Gastrocnemius medialis (tissue), 4 donors: Measurements from ENCODE around the gene MAD2L1BP. TPM values are rescaled to one million over a fixed set of nuclear protein-coding genes. Genes with fewer than 3 reads are reported as not detected.
"Not testable (repeated sequence)": the region's sequence is repeated elsewhere in the genome, so short reads cannot be mapped to it uniquely, and the experiment has no call there.

Experiments
- ATAC-seq, 2 donors: fragments of 150-250 bp; one replicate each; pipeline ENCODE4 v1.9.1; 2016
- DNase-seq, 2 donors: peaks; one replicate each; pipeline ENCODE4 v3.0.0-alpha.2; 2019
- H3K27ac ChIP-seq, 4 donors: fragments of 200-600 bp; sonication (generic); 1 replicate in 1 of 4; 2 replicates in 3 of 4; pipeline ENCODE4 v1.5.1; 2016 to 2018; ENCODE audit warnings: mild to moderate bottlenecking in 2 of 4, moderate library complexity in 1 of 4
- H3K27me3 ChIP-seq, 3 donors: fragments of 200-600 bp; sonication (generic) in 2 of 3; 1 replicate in 1 of 3; 2 replicates in 2 of 3; pipeline versions ENCODE4 v1.5.1 to v1.6.0; 2016 to 2019; ENCODE audit warnings: mild to moderate bottlenecking in 1 of 3, moderate library complexity in 1 of 3
- H3K36me3 ChIP-seq, 2 donors: fragments of 200-600 bp; sonication (generic) in 1 of 2; one replicate each; pipeline ENCODE4 v1.5.1; 2017 to 2018
- H3K4me1 ChIP-seq, 2 donors: fragments of 200-600 bp; sonication (generic) in 1 of 2; one replicate each; pipeline ENCODE4 v1.5.1; 2016 to 2017; ENCODE audit warnings: mild to moderate bottlenecking in 2 of 2
- H3K4me3 ChIP-seq, 4 donors: fragments of 200-600 bp; sonication (generic) in 3 of 4; 1 replicate in 1 of 4; 2 replicates in 3 of 4; pipeline ENCODE4 v1.5.1; 2016 to 2019; ENCODE audit warnings: mild to moderate bottlenecking in 2 of 4
- H3K9me3 ChIP-seq, 3 donors: fragments of 200-600 bp; sonication (generic) in 2 of 3; 1 replicate in 1 of 3; 2 replicates in 2 of 3; pipeline ENCODE4 v1.5.1; 2016 to 2019
- POLR2A ChIP-seq, 2 donors: fragments of 450-650 bp; IDR thresholded peaks; one replicate each; pipeline ENCODE4 v1.6.1; 2017; ENCODE audit warnings: antibody characterized with exemption in 2 of 2, mild to moderate bottlenecking in 2 of 2, moderate library complexity in 2 of 2
- in situ Hi-C, 4 donors: fragments of 200-750 bp; cut with MboI; loops; one replicate each; pipeline versions ENCODE4 v1.15.0 to v1.8.0; 2017; ENCODE audit warnings: low sequenced_read_pairs in 4 of 4
- intact Hi-C: fragments of 100-400 bp; cut with DNase I; formaldehyde crosslinking; loops from one replicate; pipeline ENCODE4 v1.15.1; 2023; ENCODE audit warnings: low total_unique reads
- total RNA-seq, 4 donors: library from RNA; depleted of rRNA; stranded (reverse); fragments of >200 nt; gene quantifications; one replicate each; pipeline versions ENCODE4 v1.1.0 to v1.2.3, GENCODE V29; 2016
- TF ChIP-seq, protein P1 (sequence below), 5 experiments: fragments of 450-650 bp in 3 of 5; fragments of 200-600 bp in 2 of 5; sonication (generic) in 2 of 5; IDR thresholded peaks in 4 of 5; conservative IDR thresholded peaks in 1 of 5; 1 replicate in 4 of 5; 2 replicates in 1 of 5; pipeline ENCODE4 v1.5.1; 2016 to 2019; ENCODE audit warnings: antibody characterized with exemption in 5 of 5, mild to moderate bottlenecking in 3 of 5, moderate library complexity in 3 of 5

MAD2L1BP gene
- total RNA-seq, 4 donors from 2014 or later: 25.1 to 55.4 (median 25.2) TPM

DNA sequence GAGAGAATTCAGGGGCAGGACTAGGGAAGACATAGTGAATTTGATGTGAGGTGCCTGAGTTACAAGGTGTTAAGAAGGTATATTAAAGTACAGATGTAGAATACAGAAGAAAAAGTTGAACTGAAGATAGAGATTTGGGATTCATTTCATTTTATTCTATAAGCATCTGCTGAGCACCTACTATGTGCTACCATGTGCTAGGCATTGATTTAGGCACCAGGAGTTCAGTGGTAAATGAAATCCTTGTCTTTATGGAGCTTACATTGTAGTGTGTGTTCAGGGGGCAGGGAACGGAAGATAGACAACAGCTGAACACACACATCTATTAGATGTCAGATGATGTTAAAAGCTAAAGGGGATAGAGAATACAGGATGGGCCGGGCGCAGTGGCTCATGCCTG is 12.0 kb downstream of the MAD2L1BP start:
- H3K27ac ChIP-seq: no peak overlapping the region
- H3K36me3 ChIP-seq: peaks cover 0 to 3% of the 10 kb centered on the region in 2 donors
- no peak overlapping the region for H3K4me3 ChIP-seq
- in situ Hi-C loops (no loop called here), intact Hi-C loops (no loop called here)
- no peaks in the 10 kb centered on the region for H3K9me3 ChIP-seq
- DNase-seq (no peak), ATAC-seq (no peak)
- no peak for TF ChIP-seq POLR2A (IDR thresholded peaks at IDR 0.05)
- TF ChIP-seq, protein P1, sequence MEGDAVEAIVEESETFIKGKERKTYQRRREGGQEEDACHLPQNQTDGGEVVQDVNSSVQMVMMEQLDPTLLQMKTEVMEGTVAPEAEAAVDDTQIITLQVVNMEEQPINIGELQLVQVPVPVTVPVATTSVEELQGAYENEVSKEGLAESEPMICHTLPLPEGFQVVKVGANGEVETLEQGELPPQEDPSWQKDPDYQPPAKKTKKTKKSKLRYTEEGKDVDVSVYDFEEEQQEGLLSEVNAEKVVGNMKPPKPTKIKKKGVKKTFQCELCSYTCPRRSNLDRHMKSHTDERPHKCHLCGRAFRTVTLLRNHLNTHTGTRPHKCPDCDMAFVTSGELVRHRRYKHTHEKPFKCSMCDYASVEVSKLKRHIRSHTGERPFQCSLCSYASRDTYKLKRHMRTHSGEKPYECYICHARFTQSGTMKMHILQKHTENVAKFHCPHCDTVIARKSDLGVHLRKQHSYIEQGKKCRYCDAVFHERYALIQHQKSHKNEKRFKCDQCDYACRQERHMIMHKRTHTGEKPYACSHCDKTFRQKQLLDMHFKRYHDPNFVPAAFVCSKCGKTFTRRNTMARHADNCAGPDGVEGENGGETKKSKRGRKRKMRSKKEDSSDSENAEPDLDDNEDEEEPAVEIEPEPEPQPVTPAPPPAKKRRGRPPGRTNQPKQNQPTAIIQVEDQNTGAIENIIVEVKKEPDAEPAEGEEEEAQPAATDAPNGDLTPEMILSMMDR (IDR thresholded peaks at IDR 0.05 in 4 of 5, conservative IDR thresholded peaks at IDR 0.05 in 1 of 5): no peak
- H3K4me1 ChIP-seq: peaks cover 0 to 8% of the 10 kb centered on the region in 2 donors
- no peaks in the 10 kb centered on the region for H3K27me3 ChIP-seq

DNA sequence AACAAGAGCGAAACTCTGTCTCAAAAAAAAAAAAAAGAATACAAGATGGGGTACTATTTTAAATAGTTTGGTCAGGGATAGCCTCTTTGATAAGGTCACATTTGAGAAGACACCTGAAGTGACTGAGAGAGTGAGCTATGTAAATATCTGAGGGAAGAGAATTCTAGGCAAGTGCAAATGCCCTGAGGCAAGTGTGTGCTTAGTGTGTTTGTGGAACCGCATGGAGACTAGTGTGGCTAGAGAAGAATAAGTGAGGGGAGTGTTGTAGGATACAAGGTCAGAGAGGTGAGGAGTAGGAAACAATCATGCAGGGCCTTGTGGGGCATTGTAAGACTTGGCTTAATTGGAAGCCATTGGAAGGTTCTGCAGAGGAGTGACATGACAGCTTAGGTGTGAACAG is 12.6 kb downstream of the MAD2L1BP start:
- Histone ChIP-seq H3K4me3 (no peak overlapping the region), H3K27ac (no peak overlapping the region), H3K9me3 (no peaks in the 10 kb centered on the region), H3K4me1 (peaks cover 0 to 8% of the 10 kb centered on the region in 2 donors), H3K27me3 (no peaks in the 10 kb centered on the region), H3K36me3 (no peaks in the 10 kb centered on the region)
- no peak for ATAC-seq
- in situ Hi-C loops: no loop called here
- intact Hi-C loops: no loop called here
- no peak for DNase-seq
- TF ChIP-seq POLR2A (IDR thresholded peaks at IDR 0.05): no peak
- TF ChIP-seq, protein P1 (IDR thresholded peaks at IDR 0.05 in 4 of 5, conservative IDR thresholded peaks at IDR 0.05 in 1 of 5): no peak

DNA sequence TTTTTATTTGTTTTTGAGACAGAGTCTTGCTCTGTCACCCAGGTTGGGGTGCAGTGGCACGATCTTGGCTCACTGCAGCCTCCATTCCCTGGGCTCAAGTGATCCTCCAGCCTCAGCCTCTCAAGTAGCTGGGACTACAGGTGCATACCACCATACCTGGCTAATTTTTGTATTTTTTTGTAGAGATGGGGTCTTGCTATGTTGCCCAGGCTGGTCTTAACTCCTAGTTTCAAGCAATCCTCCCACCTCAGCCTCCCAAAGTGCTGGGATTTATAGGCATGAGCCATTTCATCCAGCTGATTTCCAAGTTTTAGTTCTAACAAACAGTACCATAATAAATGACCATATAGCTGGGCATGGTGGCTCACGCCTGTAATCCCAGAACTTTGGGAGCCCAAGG is 17.2 kb downstream of the MAD2L1BP start:
- H3K36me3 ChIP-seq, H3K4me3 ChIP-seq, H3K4me1 ChIP-seq, H3K27ac ChIP-seq, H3K9me3 ChIP-seq, ATAC-seq, DNase-seq, intact Hi-C loops, H3K27me3 ChIP-seq: not testable (repeated sequence)
- in situ Hi-C loops: loop anchor here (25.0 kb wide), 1 partner anchor 434 kb away; no protein-coding TSS in a partner anchor

DNA sequence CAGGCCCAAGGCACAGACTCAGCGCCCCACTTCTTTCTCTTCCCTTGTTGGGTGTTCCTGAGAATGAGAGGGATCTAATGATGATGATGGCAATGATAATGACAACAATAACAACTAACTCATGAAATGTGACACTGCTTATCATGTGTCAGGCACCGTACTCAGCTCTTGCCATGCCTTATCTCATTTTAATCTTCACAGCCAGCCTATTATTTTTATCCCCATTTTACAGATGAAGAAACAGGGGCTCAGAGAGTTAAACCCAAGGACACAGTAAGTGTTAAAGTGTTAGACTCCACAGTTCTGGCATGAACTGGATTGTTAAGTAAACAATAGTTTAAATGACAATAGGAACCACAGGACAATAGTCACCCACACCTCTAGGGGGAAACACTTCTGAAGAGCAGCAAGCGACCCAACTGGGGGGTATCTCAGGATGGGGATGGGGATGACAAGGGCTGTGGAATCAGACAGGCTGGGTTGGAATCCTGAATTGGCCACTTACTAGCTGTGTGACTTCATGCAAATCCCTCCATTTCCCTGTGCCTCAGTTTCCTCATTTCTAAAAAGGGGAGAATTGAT is 21.7 kb downstream of the MAD2L1BP start:
- Histone ChIP-seq H3K4me3 (no peak overlapping the region), H3K27ac (no peak overlapping the region), H3K36me3 (no peaks in the 10 kb centered on the region), H3K27me3 (no peaks in the 10 kb centered on the region), H3K4me1 (no peaks in the 10 kb centered on the region), H3K9me3 (no peaks in the 10 kb centered on the region)
- in situ Hi-C loops (loop anchor here (25.0 kb wide), 1 partner anchor 430 kb away; no protein-coding TSS in a partner anchor), intact Hi-C loops (no loop called here)
- DNase-seq (no peak), ATAC-seq (no peak)
- no peak for TF ChIP-seq POLR2A (IDR thresholded peaks at IDR 0.05)
- TF ChIP-seq, protein P1 (IDR thresholded peaks at IDR 0.05 in 4 of 5, conservative IDR thresholded peaks at IDR 0.05 in 1 of 5): no peak

DNA sequence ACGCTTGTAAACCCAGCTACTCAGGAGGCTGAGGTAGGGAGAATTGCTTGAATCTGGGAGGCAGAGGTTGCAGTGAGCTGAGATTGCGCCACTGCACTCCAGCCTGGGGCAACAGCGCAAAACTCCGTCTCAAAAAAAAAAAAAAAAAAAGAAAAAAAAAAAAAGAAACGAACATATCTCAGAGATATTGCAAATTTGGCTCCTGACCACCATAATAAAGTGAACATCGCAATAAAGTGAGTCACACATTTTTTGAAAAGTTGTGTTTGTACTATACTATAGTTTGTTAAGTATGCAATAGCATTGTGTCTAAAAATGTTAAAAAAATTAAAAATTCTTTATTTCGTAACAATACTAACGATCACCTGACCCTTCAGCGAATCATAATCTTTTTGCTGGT is 22.5 kb downstream of the MAD2L1BP start:
- Histone ChIP-seq H3K27me3 (no peaks in the 10 kb centered on the region), H3K4me1 (no peaks in the 10 kb centered on the region), H3K27ac (no peak overlapping the region), H3K36me3 (no peaks in the 10 kb centered on the region), H3K9me3 (no peaks in the 10 kb centered on the region), H3K4me3 (no peak overlapping the region)
- TF ChIP-seq POLR2A (IDR thresholded peaks at IDR 0.05): no peak
- intact Hi-C loops (no loop called here), in situ Hi-C loops (loop anchor here (25.0 kb wide), 1 partner anchor 429 kb away; no protein-coding TSS in a partner anchor)
- DNase-seq: no peak
- ATAC-seq: no peak

DNA sequence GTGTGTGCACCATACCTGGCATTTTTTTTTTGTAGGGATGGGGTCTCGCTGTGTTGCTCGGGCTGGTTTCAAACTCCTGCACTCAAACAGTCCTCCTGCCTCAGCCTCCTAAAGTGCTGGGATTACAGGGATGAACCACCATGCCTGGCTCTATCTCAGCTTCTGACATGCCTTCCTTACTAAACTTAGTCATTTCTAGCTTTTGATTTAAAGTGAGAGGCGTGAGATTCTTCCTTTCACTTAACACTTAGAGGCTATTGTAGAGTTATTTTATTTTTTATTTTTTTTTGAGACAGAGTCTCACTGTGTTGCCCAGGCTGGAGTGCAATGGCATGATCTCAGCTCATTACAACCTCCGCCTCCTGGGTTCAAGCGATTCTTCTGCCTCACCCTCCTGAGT is 27.3 kb downstream of the MAD2L1BP start:
- peaks cover 11 to 14% of the 10 kb centered on the region in 2 donors for H3K4me1 ChIP-seq
- H3K9me3 ChIP-seq, ATAC-seq, H3K4me3 ChIP-seq, H3K27me3 ChIP-seq, DNase-seq, H3K27ac ChIP-seq, H3K36me3 ChIP-seq, intact Hi-C loops: not testable (repeated sequence)
- in situ Hi-C loops: loop anchor here (10.0 to 25.0 kb wide), 3 partner anchors 92 to 424 kb away; no protein-coding TSS in a partner anchor
